HG03135 (cell line): Measurements from ENCODE around the gene GTSE1.

Experiments used
- ATAC-seq: cut with Tn5 transposase; IDR thresholded peaks from one replicate; pipeline ENCODE4 v1.9.1; 2021; ENCODE audit warnings: mild to moderate bottlenecking, moderate library complexity; ENCODE audit not compliant: unreplicated experiment

Gene GTSE1

DNA sequence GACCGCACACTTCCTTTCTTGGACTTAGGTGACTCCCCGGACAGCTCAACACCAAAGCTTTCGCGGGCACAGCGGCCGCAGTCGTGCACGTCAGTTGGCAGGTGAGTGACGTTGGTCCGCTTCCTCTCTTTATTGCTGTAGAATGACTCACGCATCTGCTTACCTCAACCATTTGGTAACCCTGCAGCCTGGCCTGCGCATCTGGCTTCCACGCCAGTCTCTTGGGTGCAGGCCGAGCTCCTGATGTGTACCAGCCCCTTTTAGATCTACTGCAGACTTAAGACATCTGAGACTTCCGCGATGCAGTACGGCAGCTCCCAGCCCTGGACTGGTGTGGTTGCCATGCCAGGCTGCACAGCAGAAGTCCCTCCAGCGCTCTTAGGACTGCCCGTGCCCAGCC, 26.5 kb downstream of the GTSE1 start:
- ATAC-seq, result no peak

DNA sequence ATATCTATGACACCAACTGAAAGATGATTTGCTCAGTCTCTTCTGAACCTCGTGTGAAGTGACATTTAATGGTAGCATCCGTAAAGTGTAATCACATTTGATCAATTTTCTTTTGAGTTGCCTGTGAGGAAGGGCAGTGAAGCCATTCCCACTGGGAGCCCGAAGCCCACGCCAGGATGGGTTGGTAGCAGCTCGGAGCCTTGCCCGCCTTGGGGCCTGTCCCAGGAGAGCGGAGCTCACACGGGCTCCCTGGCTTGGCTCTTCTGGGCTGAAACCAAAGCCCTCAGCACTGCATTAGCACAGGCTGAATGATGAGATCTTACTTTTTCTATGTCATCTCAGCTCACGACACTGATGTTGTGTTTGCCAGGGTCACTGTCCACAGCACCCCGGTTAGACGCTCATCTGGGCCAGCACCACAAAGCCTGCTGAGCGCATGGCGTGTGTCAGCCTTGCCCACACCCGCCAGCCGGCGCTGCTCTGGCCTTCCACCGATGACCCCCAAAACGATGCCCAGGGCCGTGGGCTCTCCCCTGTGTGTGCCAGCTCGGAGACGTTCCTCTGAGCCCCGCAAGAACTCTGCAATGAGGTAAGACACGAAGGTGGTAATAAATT, 29.5 kb downstream of the GTSE1 start:
- ATAC-seq, result no peak

GRCh38 chr22:46327691-46328465, 31.2 kb downstream of the GTSE1 start:
- ATAC-seq, result no peak

DNA sequence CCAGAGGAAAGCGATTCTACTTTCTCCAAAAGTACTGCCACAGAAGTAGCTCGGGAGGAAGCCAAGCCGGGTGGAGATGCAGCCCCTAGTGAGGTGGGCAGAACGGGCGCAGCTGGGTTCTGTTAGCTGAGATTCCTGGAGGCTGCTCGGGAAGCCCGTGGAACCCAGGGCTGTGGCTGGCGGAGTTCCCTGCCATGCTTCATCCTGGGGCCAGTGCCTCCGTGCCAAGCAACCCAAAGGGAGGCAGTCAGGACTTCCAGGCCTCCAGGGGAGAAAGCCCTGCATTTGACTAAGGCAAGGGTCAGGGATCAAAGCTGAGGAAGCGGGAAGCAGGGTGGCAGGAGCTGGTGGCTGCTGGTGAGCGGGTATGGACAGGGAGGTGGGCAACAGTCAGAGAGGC, 32.1 kb downstream of the GTSE1 start:
- no peak for ATAC-seq

DNA sequence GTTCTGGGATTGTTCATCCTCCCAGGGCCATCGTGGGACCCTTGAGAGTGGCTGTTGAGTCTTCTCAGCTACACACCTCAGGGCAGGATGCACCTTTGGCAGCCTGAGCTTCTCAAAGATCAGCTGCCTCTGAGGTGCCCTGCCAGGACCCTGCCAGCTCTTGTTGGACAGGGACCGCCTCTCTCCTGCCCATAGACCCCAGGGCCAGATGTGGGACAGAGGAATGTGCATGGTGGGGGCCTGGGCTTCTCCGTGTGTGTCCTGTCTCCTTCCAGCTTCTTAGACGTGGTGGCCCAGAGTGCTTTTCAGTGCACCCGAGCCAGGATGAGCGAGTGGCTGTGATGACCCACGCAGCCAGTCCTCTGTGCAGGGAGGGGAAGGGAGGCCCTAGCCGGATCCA, 32.9 kb downstream of the GTSE1 start:
- no peak for ATAC-seq

DNA sequence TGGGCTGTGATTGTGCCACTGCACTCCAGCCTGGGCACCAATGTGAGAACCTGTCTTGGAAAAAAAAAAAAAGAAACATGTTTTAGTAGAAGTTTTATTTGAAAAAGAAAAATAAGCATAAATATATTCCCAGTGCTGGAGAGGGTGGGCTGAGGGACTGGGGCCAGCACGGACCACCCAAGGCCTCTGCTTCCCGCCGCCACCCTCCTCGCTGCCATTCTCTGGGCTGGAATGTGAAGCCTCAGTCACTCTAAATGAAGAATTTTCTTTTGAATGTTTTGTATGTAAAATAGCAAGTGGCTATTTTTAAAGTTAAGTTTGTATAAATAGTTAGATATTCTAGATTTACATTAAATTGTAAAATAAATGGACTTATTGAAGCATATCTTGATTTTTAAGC, 33.8 kb downstream of the GTSE1 start:
- ATAC-seq, result no peak

DNA sequence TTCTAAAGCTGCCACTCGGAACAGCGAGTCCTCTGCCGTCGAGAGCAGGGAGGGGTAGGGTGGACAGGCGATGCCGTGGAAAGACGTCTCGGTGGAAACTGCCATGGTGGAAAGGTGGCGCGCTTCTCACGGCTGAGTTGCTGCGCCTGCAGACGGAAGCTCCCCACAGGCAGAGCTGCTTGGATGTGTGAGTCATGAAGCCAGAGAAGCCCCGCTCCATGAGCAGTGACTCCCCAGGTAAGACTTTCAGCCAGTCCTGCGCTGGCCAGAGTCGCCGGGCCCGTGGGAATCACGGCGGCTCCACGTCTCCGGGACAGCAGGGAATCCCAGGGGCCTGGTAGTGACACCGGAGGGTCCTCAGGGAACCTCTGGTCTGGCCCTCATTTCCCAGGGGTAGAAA, 34.8 kb downstream of the GTSE1 start:
- ATAC-seq, result no peak

GRCh38 chr22:46335201-46336118, 38.8 kb downstream of the GTSE1 start, which contains the start of gene TRMU:
Gene TRMU, plus strand, starts transcription at chr22:46335714. Its CDS starts 51 bp downstream, at chr22:46335765.
- peak; percentile 74 for ATAC-seq

DNA sequence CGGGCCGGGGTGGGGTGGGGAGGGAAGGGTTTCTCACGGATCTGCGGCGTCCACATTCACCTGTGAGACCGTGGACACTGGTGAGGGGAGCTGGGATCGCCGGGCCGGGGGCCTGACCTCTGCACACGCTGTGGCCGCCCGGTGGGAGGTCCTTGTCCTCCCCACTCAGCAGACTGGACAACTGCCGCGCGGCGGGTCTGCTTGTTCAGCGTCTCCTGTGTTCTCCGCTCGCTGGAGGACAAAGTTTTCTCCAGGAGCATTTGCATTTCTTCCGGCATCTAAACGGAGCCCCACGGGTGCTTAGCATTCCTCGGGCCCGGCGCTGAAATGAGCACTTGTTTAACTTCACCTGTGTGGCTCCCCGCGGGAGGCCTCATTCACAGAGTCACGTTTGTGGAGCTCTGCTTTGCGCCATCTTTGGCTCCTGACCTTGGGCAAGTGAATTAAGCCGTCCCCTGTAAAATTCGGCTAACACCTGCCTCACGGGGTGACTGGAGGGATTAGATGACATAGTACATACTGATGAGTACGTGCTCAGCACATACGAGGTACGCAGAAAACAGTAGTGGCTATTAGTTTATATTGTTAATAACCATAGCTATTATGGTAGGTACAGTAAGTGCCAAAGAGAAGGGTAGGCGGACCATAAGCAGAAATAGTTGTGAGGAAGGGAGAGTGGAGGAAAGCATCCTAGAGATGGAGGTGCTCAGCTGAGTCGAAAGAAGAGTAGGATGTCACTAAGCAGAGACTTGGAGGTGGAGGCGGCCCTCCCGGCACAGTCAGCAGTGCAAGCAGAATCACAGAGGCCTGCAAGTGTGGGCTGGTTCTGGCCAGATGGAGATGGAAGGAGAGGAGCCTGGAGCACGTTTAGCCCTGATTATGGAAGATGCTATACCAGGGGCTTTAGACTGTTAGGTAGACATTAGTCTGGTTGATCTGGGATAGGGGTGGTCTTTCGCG, 39.7 kb downstream of the GTSE1 start:
- no peak for ATAC-seq

GRCh38 chr22:46337870-46338269, 41.2 kb downstream of the GTSE1 start:
- no peak for ATAC-seq

- no peak for ATAC-seq
These were observed 42.0 kb downstream of the GTSE1 start for GRCh38 chr22:46338636-46339035.

DNA sequence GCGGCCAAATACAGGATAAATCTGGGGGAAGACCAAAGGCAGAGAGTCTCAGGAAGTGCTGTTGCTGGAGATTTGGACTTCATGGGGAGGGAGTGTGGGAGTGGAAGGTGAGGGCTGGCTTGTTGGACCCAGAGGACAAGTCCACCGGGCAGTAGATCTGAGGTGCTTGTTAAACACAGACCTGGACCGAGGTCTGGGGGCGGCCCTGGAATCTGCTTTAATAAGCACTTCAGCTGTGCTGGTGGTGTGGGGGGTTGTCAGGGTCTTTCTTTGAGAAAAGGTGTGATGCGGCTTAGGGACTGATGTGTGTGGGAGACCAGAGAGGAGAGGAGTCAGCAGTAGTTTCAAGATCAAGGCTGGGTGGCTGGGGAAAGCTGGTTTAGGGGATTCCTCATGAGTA, 43.3 kb downstream of the GTSE1 start:
- ATAC-seq, result no peak

DNA sequence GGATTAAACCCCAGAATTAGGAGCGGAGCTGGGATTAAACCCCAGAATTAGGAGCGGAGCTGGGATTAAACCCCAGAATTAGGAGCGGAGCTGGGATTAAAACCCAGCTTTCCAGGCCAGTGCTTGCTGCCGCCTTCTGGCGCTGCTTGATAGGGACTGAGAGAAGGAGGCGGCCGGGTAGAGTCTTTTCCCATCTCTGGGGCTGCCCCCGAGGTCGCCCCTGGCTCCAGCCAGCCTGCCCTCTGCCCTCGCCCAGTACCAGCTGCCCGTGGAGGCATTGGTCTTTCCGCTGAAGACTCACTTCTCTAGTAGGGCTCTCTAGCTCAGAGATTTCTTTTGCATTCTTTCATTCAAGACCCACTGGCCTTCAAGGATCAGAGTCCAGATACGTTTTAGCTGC, 44.0 kb downstream of the GTSE1 start:
- ATAC-seq, result no peak

DNA sequence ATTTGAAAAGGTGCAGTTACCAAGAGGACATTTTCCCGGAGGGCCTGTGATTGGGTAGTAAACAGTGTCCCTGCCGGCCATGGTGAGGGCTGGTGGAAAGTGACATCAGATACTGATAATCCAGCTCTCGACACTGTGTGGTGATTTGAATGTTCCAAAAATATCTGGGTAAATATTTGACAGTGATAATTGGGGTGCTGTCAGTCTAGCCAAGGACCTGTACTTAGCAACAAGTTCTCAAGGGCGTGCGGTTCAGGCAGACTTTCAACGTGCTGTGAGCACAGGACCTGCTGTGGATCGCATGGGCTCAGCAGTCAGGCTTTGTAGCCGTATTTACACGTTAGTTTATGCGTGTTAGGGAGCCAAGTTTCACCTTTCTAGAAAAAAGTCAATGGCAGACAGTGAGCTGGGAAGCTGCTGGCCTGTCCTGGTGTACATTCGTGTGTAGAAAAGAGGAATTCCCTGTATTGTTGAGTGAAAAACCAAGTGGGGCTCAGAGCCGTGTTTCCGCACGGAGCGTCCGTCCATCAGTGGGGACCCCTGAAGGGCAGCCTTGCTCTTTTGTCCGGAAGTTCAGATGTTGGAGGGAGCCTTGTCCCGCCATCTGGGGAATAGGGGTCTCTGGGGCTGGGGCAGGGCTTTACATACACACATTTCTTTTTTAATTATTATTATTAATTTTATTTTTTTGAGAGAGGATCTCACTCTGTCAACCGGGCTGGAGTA, 50.2 kb downstream of the GTSE1 start:
- no peak for ATAC-seq

DNA sequence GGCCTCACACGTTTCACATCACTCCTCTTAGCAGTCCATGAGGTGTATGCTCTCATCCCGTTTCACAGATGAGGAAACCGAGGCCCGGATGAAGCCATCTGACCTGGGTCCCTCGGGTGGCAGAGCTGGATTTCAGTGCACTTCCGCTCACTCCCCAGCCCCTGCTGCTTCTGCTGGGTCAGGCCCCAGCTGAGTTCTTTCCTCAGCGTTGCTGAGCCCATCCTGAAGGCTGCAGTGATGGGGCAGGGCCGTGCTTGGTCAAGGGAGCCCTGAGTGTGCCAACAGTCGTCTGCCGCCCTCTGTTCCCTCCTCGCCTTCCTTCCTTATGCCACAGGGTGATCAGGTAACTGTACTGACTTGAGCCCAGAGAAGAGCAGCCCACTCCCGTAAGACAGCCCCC, 51.0 kb downstream of the GTSE1 start:
- no peak for ATAC-seq

GRCh38 chr22:46348099-46348695, 51.5 kb downstream of the GTSE1 start:
- no peak for ATAC-seq

DNA sequence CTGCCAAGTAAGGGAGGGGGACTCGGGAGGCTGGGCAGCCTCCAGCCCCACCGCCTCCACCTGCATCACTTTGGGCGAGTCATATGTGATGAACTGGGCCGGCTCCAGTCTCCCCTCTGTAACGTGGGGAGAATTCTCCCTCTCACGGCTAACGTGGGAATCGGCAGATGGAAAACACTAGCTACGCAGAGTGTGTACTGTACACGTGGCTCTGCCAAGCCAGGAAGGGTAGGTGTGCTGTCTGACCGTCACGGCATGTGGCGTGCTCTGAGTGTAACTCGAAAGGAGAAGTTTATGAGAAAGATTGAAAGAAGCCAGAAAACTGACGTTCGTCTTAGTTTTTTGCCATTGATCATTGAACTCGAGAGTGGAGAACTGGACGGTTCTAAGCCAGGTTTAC, 52.6 kb downstream of the GTSE1 start:
- ATAC-seq, result no peak

GRCh38 chr22:46349681-46350080, 53.0 kb downstream of the GTSE1 start:
- no peak for ATAC-seq

GRCh38 chr22:46350121-46350520, 53.5 kb downstream of the GTSE1 start:
- no peak for ATAC-seq
